Measurements from ENCODE around the gene KIF1A. TPM values are rescaled to one million over a fixed set of nuclear protein-coding genes. Genes with fewer than 3 reads are reported as not detected.

Gene KIF1A
- total RNA-seq, 1 experiment from 2014 or later: 298 TPM

DNA sequence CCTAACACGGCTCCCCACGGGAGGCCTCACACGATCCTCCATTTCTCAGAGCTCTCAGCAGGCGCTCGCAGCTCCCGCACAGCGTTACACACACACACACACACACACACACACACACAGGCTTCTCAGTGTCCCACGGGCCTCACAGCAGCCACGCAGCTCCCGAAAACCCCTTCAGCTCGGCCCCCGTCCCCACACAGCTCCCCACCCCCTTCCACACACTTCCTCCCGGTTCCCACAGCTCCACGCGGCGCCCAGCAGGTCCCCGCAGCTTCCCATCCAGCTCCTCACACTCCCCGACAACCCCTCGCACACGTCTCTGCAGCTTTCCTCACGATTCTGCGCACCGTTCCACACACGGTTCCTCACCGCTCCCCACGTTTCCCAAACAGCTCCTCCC, 41.6 kb downstream of the KIF1A start:
- DNase-seq: no peak
- Mint-ChIP-seq H3K27me3 (ENCODE audit: unreplicated experiment) (no peaks in the 10 kb centered on the region), H3K4me1 (ENCODE audit: low read depth, unreplicated experiment) (no peaks in the 10 kb centered on the region), H3K36me3 (ENCODE audit: insufficient read depth, unreplicated experiment) (peaks cover 21% of the 10 kb centered on the region), H3K4me3 (ENCODE audit: low read depth, unreplicated experiment) (no peak overlapping the region), H3K9me3 (ENCODE audit: low read depth, unreplicated experiment) (no peaks in the 10 kb centered on the region), H3K27ac (ENCODE audit: unreplicated experiment) (no peak overlapping the region)
- TF ChIP-seq, protein P1, sequence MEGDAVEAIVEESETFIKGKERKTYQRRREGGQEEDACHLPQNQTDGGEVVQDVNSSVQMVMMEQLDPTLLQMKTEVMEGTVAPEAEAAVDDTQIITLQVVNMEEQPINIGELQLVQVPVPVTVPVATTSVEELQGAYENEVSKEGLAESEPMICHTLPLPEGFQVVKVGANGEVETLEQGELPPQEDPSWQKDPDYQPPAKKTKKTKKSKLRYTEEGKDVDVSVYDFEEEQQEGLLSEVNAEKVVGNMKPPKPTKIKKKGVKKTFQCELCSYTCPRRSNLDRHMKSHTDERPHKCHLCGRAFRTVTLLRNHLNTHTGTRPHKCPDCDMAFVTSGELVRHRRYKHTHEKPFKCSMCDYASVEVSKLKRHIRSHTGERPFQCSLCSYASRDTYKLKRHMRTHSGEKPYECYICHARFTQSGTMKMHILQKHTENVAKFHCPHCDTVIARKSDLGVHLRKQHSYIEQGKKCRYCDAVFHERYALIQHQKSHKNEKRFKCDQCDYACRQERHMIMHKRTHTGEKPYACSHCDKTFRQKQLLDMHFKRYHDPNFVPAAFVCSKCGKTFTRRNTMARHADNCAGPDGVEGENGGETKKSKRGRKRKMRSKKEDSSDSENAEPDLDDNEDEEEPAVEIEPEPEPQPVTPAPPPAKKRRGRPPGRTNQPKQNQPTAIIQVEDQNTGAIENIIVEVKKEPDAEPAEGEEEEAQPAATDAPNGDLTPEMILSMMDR (IDR thresholded peaks at IDR 0.05; ENCODE audit: unreplicated experiment): no peak
- no TSS peak for BruUV-seq (replicated peaks)
- intact Hi-C loops (cut with micrococcal nuclease; ENCODE audit: unreplicated experiment): no loop called here
- CTCF ChIA-PET: interaction anchor here (0.6 kb wide), 1 partner anchor 300 kb away, joined by 3 read pairs; no protein-coding TSS in a partner anchor

DNA sequence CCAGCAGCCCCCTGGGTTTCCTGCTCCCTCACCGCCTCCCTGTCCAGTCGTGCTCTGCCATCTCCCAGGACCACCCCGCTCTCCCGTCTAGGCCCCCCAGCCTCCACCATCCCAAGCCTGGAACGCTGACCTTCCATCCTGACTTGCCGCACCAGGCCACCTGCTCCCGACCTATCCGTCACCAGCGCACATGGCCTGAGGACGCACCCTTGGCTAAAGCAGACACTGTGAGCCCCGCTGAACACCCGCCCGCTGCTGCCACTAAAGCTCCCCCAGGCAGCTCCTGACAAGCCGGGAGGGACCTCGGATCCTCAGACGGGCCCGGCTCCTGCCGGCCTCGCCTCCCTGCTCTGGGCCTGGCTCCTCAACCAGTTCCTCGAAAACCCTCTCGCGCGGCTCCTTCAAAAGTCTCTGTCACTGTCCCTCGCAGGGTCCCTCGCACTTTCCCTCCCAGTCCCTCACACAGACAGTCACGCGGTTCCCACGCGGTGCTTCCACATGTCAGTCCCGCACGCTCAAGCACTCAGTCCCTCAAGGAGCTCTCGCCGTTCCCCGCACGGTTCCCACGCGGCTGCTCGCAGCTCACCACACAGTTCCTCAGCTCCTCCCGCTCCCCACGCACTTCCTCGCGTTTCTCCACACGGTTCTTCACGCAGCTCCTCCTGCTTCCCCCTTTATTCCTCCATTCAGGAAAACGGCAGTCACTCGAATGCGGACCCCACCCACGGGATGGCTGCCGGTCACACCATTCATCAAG, 42.4 kb downstream of the KIF1A start:
- CTCF ChIA-PET: no interaction called here
- no peak overlapping the region for H3K4me3 Mint-ChIP-seq (ENCODE audit: low read depth, unreplicated experiment)
- H3K9me3 Mint-ChIP-seq (ENCODE audit: low read depth, unreplicated experiment): no peaks in the 10 kb centered on the region
- no peak overlapping the region for H3K27ac Mint-ChIP-seq (ENCODE audit: unreplicated experiment)
- peaks cover 22% of the 10 kb centered on the region for H3K36me3 Mint-ChIP-seq (ENCODE audit: insufficient read depth, unreplicated experiment)
- intact Hi-C loops (cut with micrococcal nuclease; ENCODE audit: unreplicated experiment): no loop called here
- TF ChIP-seq, protein P1 (IDR thresholded peaks at IDR 0.05; ENCODE audit: unreplicated experiment): no peak
- H3K4me1 Mint-ChIP-seq (ENCODE audit: low read depth, unreplicated experiment): no peaks in the 10 kb centered on the region
- no peaks in the 10 kb centered on the region for H3K27me3 Mint-ChIP-seq (ENCODE audit: unreplicated experiment)
- BruUV-seq (replicated peaks): no TSS peak
- no peak for DNase-seq

DNA sequence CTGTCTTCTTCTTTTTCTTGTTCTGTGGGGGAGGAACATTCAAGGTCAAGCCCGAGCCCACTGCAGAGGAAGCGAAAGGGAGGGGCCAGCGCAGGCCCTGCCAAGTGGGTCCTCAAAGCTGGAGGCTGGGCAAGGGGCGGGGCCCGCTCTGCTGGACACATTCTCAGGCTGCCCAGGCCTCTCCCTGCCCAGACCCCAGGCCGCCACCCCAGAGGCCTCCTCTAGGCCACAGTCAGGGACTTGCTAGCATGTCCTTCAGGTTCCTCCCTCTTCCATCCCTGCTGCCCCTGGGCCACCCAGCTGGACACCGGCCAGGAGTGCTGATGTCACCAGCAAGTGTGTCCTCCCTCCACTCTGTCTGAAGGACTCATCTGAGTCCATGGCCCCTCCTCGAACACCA, 44.1 kb downstream of the KIF1A start:
- Mint-ChIP-seq H3K36me3 (ENCODE audit: insufficient read depth, unreplicated experiment) (peaks cover 28% of the 10 kb centered on the region), H3K4me3 (ENCODE audit: low read depth, unreplicated experiment) (no peak overlapping the region), H3K4me1 (ENCODE audit: low read depth, unreplicated experiment) (no peaks in the 10 kb centered on the region), H3K27me3 (ENCODE audit: unreplicated experiment) (no peaks in the 10 kb centered on the region), H3K27ac (ENCODE audit: unreplicated experiment) (no peak overlapping the region), H3K9me3 (ENCODE audit: low read depth, unreplicated experiment) (no peaks in the 10 kb centered on the region)
- TF ChIP-seq, protein P1 (IDR thresholded peaks at IDR 0.05; ENCODE audit: unreplicated experiment): no peak
- no TSS peak for BruUV-seq (replicated peaks)
- CTCF ChIA-PET: no interaction called here
- DNase-seq: no peak
- intact Hi-C loops (cut with micrococcal nuclease; ENCODE audit: unreplicated experiment): no loop called here

GRCh38 chr2:240774856-240775255, 45.2 kb downstream of the KIF1A start:
- DNase-seq: no peak
- CTCF ChIA-PET: interaction anchor here (0.5 kb wide), 1 partner anchor 1911 kb away, joined by 4 read pairs; no protein-coding TSS in a partner anchor
- H3K9me3 Mint-ChIP-seq (ENCODE audit: low read depth, unreplicated experiment): no peaks in the 10 kb centered on the region
- no peaks in the 10 kb centered on the region for H3K27me3 Mint-ChIP-seq (ENCODE audit: unreplicated experiment)
- H3K36me3 Mint-ChIP-seq (ENCODE audit: insufficient read depth, unreplicated experiment): peaks cover 30% of the 10 kb centered on the region
- no peak overlapping the region for H3K27ac Mint-ChIP-seq (ENCODE audit: unreplicated experiment)
- BruUV-seq (replicated peaks): no TSS peak
- no peaks in the 10 kb centered on the region for H3K4me1 Mint-ChIP-seq (ENCODE audit: low read depth, unreplicated experiment)
- no peak overlapping the region for H3K4me3 Mint-ChIP-seq (ENCODE audit: low read depth, unreplicated experiment)
- TF ChIP-seq, protein P1 (IDR thresholded peaks at IDR 0.05; ENCODE audit: unreplicated experiment): no peak
- intact Hi-C loops (cut with micrococcal nuclease; ENCODE audit: unreplicated experiment): no loop called here
